ENCODE measurements around the gene NECAB2.

DNA sequence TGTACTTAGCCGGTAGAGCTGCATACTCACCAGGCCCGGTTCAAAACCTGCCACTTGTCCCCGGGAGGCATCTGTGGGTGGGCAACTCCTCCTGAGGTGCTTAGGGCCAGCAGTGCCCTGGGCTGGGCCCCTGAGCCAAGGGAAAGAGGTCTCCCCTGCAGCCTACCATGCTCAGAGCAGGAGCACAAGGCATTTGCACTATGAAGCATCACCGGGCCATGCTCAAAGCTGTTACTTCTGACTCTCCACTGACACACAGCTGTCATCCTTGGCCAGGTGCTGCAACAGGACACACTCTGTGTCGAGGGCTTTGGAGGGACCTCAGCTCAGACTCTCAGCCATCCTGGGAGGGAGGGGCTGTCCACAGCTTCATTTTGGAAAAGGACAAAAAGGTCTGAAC, 37.3 kb downstream of the NECAB2 start:
- TF ChIP-seq, protein P1, sequence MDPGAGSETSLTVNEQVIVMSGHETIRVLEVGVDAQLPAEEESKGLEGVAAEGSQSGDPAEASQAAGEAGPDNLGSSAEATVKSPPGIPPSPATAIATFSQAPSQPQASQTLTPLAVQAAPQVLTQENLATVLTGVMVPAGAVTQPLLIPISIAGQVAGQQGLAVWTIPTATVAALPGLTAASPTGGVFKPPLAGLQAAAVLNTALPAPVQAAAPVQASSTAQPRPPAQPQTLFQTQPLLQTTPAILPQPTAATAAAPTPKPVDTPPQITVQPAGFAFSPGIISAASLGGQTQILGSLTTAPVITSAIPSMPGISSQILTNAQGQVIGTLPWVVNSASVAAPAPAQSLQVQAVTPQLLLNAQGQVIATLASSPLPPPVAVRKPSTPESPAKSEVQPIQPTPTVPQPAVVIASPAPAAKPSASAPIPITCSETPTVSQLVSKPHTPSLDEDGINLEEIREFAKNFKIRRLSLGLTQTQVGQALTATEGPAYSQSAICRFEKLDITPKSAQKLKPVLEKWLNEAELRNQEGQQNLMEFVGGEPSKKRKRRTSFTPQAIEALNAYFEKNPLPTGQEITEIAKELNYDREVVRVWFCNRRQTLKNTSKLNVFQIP (CRISPR knock-in tag; IDR thresholded peaks at IDR 0.05; ENCODE audit: borderline replicate concordance, low read depth), result no peak
- TF ChIP-seq CREB5 (CRISPR knock-in tag; IDR thresholded peaks at IDR 0.05; ENCODE audit: low read depth) (no peak), TSHZ2 (CRISPR knock-in tag; IDR thresholded peaks at IDR 0.05) (no peak), PATZ1 (CRISPR knock-in tag; IDR thresholded peaks at IDR 0.05; ENCODE audit: borderline replicate concordance) (no peak), ZNF70 (CRISPR knock-in tag; IDR thresholded peaks at IDR 0.05) (no peak), ZFP30 (CRISPR knock-in tag; IDR thresholded peaks at IDR 0.05) (no peak), ARNTL (CRISPR knock-in tag; IDR thresholded peaks at IDR 0.05; ENCODE audit: borderline replicate concordance, low read depth) (no peak), ZNF8 (CRISPR knock-in tag; IDR thresholded peaks at IDR 0.05) (no peak), TCF4 (CRISPR knock-in tag; IDR thresholded peaks at IDR 0.05; ENCODE audit: borderline replicate concordance) (no peak), BACH2 (CRISPR knock-in tag; IDR thresholded peaks at IDR 0.05; ENCODE audit: borderline replicate concordance) (no peak), OSR1 (CRISPR knock-in tag; IDR thresholded peaks at IDR 0.05) (no peak)
- TF ChIP-seq, protein P2, sequence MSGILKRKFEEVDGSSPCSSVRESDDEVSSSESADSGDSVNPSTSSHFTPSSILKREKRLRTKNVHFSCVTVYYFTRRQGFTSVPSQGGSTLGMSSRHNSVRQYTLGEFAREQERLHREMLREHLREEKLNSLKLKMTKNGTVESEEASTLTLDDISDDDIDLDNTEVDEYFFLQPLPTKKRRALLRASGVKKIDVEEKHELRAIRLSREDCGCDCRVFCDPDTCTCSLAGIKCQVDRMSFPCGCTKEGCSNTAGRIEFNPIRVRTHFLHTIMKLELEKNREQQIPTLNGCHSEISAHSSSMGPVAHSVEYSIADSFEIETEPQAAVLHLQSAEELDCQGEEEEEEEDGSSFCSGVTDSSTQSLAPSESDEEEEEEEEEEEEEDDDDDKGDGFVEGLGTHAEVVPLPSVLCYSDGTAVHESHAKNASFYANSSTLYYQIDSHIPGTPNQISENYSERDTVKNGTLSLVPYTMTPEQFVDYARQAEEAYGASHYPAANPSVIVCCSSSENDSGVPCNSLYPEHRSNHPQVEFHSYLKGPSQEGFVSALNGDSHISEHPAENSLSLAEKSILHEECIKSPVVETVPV (CRISPR knock-in tag; IDR thresholded peaks at IDR 0.05), result no peak
